Thyroid gland (tissue), 4 donors: ENCODE results near the gene EAF1.

ENCODE experiments used
- POLR2A ChIP-seq, 2 donors: fragments of 450-650 bp; IDR thresholded peaks; one replicate each; pipeline ENCODE4 v1.6.1; 2017; ENCODE audit warnings: antibody characterized with exemption in 2 of 2, mild to moderate bottlenecking in 2 of 2, moderate library complexity in 1 of 2
- TF ChIP-seq, protein P1 (sequence below), 6 experiments: fragments of 200-600 bp in 3 of 6; fragments of 450-650 bp in 3 of 6; sonication (generic) in 3 of 6; IDR thresholded peaks; one replicate each; pipeline ENCODE4 v1.5.1; 2016 to 2019; ENCODE audit warnings: antibody characterized with exemption in 6 of 6, mild to moderate bottlenecking in 2 of 6, inconsistent platforms in 1 of 6, moderate library complexity in 1 of 6

DNA sequence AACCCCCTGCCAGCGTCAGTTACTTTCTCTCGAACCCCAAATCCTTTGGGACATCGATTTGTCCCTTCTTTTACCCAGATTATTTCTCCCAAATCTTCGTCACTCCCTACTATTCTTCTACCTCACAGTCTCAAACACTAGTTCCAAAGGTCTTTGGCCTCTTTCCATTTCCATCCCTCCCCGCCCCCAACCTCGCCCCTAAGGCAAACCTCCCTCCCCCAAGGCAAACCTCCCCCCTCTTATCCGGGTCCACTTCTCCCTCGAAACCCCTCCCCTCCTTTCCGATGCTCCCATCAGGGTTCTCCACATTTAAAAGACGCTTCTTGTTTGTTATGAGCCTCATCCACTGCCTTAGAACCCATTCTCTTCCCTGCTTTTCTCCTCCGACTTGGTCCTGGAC, 583 bp downstream of the EAF1 start:
- TF ChIP-seq, protein P1, sequence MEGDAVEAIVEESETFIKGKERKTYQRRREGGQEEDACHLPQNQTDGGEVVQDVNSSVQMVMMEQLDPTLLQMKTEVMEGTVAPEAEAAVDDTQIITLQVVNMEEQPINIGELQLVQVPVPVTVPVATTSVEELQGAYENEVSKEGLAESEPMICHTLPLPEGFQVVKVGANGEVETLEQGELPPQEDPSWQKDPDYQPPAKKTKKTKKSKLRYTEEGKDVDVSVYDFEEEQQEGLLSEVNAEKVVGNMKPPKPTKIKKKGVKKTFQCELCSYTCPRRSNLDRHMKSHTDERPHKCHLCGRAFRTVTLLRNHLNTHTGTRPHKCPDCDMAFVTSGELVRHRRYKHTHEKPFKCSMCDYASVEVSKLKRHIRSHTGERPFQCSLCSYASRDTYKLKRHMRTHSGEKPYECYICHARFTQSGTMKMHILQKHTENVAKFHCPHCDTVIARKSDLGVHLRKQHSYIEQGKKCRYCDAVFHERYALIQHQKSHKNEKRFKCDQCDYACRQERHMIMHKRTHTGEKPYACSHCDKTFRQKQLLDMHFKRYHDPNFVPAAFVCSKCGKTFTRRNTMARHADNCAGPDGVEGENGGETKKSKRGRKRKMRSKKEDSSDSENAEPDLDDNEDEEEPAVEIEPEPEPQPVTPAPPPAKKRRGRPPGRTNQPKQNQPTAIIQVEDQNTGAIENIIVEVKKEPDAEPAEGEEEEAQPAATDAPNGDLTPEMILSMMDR (IDR thresholded peaks at IDR 0.05), result no peak
- TF ChIP-seq POLR2A (IDR thresholded peaks at IDR 0.05), result no peak
